CD4-positive, alpha-beta T cell treated with Interleukin-12 subunit alpha and Interleukin-12 subunit beta, for 1 hour (primary cell): ENCODE measurements around the gene TMEM156.
"Not testable (repeated sequence)": the region's sequence is repeated elsewhere in the genome, so short reads cannot be mapped to it uniquely, and the experiment has no call there.

Experiments used
- DNase-seq: peaks from one replicate; pipeline ENCODE4 v3.0.0-alpha.2; 2020

The TMEM156 gene

DNA sequence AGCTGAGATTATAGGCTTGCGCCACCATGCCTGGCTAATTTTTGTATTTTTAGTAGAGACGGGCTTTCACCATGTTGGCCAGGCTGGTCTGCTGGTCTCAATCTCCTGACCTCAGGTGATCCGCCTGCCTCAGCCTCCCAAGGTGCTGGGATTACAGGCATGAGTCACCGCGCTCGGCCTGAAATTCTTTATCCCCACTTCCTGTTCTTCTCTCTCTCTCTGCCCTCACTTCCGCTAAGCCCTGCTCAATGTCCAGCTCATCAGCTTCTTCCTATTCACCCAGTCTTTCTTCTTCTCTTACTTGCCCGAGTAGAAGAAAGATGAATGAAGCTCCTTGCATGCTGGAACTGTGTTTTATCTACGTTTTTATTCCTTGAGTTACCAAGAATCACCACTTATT is 43.9 kb downstream of the TMEM156 start:
- DNase-seq, result not testable (repeated sequence)

DNA sequence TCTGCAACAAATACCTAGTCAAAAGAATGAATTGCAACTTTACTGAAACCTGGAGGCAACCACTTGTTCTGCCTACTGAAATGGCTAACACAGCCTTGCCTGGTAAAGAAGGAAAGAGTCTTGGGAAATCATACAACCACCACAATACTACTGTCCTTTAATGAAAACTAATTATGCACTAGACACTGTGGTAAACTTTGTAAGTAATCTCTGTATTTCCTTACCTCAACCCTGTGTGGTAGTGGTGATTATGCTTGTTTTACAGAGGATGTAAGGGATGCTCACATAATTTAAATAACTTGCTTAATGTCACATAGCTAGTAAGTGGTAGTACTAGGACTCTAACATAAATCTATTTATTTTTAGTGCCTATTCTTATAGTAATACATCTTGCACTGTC is 44.7 kb downstream of the TMEM156 start:
- DNase-seq, result no peak

- DNase-seq, result no peak
Observed at GRCh38 chr4:38985410-38986100, 46.7 kb downstream of the TMEM156 start.

DNA sequence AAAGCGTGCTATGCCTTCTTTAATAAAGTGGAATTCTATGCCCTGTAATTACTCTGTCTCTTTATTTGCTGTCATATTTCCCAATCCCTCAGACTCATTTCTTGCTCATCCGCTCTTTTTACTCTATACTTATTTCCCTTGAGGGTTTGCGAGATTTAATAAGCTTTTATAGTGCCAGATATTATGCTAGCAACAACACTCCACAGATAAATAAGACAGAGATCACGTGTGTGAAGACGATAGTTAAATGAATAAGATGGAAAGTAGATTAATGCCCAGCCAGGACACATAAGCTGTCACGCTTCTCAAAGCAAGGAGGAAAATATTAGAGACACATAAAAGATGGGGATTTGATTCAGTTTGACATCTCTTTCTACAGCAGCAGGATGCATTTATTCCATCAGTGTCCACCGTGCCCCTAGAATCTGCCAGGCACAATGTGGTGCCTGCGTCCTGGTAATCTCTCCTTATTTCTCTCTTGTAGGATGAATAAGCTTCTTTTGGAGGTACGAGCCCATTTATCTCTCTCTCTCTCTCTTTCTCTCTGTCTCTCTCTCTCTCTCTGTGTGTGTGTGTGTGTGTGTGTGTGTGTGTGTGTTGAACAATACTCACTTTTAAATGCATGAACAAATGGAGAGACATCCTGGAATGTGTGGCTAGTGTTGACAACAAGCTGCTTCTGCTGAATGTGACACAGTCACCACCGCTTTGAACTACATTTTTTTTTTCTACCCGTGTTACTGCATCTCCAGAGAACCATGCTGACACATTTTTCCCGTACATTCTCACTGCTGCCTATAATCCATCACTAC is 48.2 kb downstream of the TMEM156 start:
- DNase-seq, result no peak

GRCh38 chr4:38983291-38983690 is 48.9 kb downstream of the TMEM156 start:
- DNase-seq, result no peak

DNA sequence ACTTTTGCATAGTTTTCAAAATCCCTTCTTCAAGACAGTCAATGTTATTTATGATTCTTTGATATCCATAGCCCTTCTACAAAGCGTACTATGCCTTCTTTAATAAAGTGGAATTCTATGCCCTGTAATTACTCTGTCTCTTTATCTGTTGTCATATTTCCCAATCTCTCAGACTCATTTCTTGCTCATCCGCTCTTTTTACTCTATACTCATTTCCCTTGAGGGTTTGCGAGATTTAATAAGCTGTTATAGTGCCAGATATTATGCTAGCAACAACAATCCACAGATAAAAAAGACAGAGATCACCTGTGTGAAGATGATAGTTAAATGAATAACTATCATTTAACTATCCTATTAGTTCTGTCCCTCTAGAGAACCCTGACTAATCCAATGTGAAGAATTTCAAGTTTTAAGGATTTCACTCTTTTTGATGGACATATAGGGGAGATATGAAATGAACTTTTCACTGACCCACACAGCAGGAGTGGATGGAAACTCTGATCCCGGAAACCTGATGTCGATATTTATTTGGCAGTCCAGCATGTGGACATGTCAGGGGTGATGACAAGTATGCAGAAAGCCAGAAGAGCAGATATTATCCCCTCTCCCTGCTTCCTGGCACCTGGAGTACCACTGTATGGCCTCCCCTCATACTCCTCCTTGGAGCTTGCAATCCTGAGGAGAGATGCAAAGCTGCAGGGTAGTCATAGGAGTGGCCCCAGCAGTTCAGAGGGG is 49.7 kb downstream of the TMEM156 start:
- DNase-seq, result no peak

GRCh38 chr4:38980903-38981676 is 51.1 kb downstream of the TMEM156 start:
- DNase-seq, result no peak

DNA sequence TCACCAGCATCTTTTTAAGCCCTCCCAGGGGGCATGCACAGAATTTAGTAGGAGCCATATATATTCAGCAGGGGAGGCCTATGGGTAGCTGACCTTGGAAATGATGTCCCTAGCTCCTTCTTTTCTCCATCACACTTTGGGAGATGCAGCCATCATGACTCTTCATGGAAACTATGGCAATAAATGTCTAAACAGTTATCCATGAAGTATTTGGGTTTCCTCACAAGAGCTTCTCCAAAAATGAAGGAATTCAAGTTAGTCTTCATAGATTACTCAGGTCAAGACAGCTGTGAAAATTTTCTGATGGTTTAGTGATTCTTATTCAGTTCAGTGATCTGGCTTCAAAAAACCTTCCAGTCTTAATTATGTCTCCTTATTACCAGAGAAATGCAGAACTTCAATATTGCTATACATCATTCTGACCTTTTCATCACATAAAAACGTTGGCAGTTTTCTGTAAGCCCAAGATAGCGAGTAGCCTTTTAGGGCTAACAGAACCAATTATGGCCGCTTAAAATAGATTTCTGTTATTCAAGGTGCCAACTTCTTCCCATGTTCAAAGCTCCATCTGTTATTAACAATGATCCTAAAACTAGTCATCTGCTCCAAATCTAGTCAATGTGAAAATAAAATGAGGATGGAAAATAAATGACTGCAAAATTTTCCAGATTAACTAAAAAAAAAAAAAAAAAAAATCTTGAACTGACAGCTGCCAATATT is 52.5 kb downstream of the TMEM156 start:
- no peak for DNase-seq

GRCh38 chr4:38979081-38979480 is 53.1 kb downstream of the TMEM156 start:
- no peak for DNase-seq

DNA sequence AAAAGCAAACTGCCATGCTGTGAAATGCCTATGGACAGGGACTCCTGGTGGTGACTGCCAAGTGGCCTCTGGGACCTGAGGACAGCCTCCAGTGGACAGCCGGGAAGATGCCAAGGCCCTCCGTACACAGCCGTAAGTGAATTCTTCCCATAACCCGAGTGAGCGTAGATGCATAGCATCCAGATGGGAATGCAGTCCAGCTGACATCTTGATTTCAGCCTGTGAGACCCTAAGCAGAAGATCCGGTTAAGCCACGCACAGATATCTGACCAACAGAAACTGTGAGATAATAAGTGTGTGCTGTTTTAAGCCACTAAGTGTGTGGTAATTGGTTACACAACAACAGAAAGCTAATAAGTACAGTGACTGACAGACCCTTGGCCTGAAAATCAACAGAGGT is 55.9 kb downstream of the TMEM156 start:
- no peak for DNase-seq

DNA sequence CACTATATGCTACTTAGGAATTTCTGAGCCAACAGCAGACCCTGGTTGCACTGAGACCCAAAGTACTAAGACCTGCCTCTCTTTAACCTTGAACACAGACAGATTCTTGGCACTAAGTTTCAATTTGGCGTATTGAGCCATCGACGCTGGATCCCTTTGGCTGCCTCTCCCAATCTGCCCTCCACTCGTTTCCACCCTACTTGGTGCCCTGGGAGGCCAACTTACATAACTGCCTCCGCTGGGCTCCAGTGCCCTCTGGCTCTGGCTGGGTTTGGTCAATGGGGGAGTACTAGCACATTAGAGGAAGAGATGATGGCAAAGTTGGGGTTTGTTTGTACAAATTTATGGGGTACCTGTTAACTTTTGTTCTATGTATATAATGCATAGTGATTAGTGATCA is 63.5 kb downstream of the TMEM156 start:
- no peak for DNase-seq

DNA sequence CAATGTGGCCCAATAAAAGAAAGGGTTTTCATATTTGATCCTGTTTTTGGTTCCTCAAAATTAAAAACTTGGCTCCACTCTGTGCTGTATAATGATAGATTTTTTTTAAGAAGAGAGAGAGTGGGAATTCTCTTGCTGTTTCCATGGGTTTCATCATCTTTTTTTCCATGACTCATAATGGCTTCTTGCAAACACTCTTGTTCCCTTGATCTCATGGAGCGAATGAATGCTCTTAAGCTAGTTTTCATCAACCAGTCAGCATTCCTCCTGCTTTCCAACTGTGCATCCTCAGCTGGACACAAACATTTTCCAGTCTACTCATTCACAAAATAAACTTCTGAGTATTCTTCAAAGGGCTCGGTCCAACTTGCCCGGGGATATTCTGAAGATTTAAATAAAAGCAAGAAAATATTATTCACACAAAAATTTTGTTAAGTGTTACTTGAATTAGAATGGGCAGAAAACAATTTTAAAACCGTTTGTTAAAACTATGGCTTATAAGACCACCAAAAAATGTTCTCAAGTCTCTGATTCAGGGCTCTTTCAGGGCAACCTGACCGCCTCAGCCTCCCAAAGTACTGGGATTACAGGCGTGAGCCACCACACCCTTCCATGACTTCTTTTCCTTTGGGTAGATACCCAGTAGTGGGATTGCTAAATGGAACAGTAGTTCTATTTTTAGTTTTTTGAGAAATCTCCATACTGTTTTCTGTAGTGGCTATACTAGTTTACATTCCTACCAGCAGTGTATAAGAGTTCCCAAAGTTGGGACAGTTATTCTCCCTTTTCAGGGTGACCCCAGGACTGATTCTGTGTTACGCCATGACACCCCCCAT is 64.7 kb downstream of the TMEM156 start:
- no peak for DNase-seq

DNA sequence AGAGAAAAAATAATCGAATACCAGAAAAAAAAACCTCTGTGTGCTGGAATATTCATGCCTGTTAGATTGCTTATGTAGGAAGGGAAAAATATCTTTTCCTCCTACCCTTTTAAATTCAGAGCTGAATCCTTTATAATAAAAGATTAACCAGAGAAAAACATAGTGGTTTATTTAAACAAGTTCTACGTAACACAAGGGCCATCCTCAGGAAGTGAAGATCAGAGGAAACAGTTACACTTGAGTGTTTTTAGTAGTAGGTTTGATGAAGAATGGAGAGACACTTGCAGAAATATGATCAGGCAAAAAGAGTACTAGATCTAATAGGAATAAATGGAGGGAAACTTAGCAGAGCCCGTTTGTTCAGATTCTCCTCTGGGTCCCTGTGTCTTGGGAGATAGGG is 66.3 kb downstream of the TMEM156 start:
- DNase-seq, result no peak

- DNase-seq, result no peak
Observed at GRCh38 chr4:38964942-38965775, 67.0 kb downstream of the TMEM156 start.

- not testable (repeated sequence) for DNase-seq
Observed at GRCh38 chr4:38959248-38959647, 73.0 kb downstream of the TMEM156 start.

- no peak for DNase-seq
Observed at GRCh38 chr4:38958453-38959190, 73.6 kb downstream of the TMEM156 start.

- DNase-seq, result no peak
Observed at GRCh38 chr4:38957893-38958292, 74.3 kb downstream of the TMEM156 start.

- peak; percentile 6 for DNase-seq
Observed at GRCh38 chr4:38957261-38957815, 74.9 kb downstream of the TMEM156 start.

GRCh38 chr4:38955957-38956356 is 76.3 kb downstream of the TMEM156 start:
- no peak for DNase-seq
